WERI-Rb-1 (cell line): Measurements from ENCODE around the gene GNG3.

Source experiments
- DNase-seq: peaks from one replicate; pipeline ENCODE4 v3.0.0-alpha.2; 2020
- H3K27ac ChIP-seq: fragments of 250-450 bp; sonication (Bioruptor Pico); 2 replicates; pipeline ENCODE4 v1.5.1; 2020; ENCODE audit warnings: mild to moderate bottlenecking, moderate library complexity
- H3K27me3 ChIP-seq: fragments of 250-450 bp; sonication (Bioruptor Pico); 2 replicates; pipeline ENCODE4 v1.5.1; 2021; ENCODE audit warnings: mild to moderate bottlenecking, low read depth, moderate library complexity; ENCODE audit not compliant: insufficient read depth, severe bottlenecking
- H3K36me3 ChIP-seq: fragments of 250-450 bp; sonication (Bioruptor Pico); 2 replicates; pipeline ENCODE4 v1.5.1; 2020; ENCODE audit warnings: mild to moderate bottlenecking, moderate library complexity
- H3K4me3 ChIP-seq: 2 replicates; pipeline ENCODE4 v1.5.1; 2011; ENCODE audit warnings: low read depth, mild to moderate bottlenecking, control low read depth, low read length
- H3K9me3 ChIP-seq: fragments of 250-450 bp; sonication (Bioruptor Pico); 2 replicates; pipeline ENCODE4 v1.5.1; 2021; ENCODE audit warnings: mild to moderate bottlenecking, moderate library complexity; ENCODE audit not compliant: severe bottlenecking
- CTCF ChIP-seq: IDR thresholded peaks from 2 replicates; pipeline ENCODE4 v1.5.1; 2011; ENCODE audit warnings: low read depth, mild to moderate bottlenecking, control low read depth, inconsistent platforms, low read length

Gene GNG3

GRCh38 chr11:62752177-62752785 is 44.8 kb downstream of the GNG3 start:
- no peak for DNase-seq
- no peak for TF ChIP-seq CTCF
- no peak overlapping the region for H3K4me3 ChIP-seq
- H3K9me3 ChIP-seq = no peaks in the 10 kb centered on the region
- no peaks in the 10 kb centered on the region for H3K27me3 ChIP-seq
- no peak overlapping the region for H3K27ac ChIP-seq
- H3K36me3 ChIP-seq = peaks cover 22% of the 10 kb centered on the region

GRCh38 chr11:62752994-62753735 is 45.7 kb downstream of the GNG3 start:
- peaks cover 22% of the 10 kb centered on the region for H3K36me3 ChIP-seq
- no peaks in the 10 kb centered on the region for H3K9me3 ChIP-seq
- TF ChIP-seq CTCF = no peak
- peak overlapping the region; percentile 77 for H3K4me3 ChIP-seq
- H3K27ac ChIP-seq = peak overlapping the region; percentile 84
- no peak for DNase-seq
- H3K27me3 ChIP-seq = no peaks in the 10 kb centered on the region

- TF ChIP-seq CTCF = no peak
- Histone ChIP-seq H3K27me3 (no peaks in the 10 kb centered on the region), H3K27ac (peak within 1 kb of the TSS; percentile 84)
These were observed 46.5 kb downstream of the GNG3 start, which contains the start of gene ZBTB3 for GRCh38 chr11:62753736-62754603. Gene ZBTB3, minus strand, starts transcription at chr11:62754160. Its CDS starts 496 bp downstream, at chr11:62753664.

GRCh38 chr11:62755086-62755615 is 47.7 kb downstream of the GNG3 start:
- Histone ChIP-seq H3K27me3 (no peaks in the 10 kb centered on the region), H3K4me3 (no peak overlapping the region), H3K27ac (no peak overlapping the region), H3K36me3 (peaks cover 14% of the 10 kb centered on the region), H3K9me3 (no peaks in the 10 kb centered on the region)
- TF ChIP-seq CTCF = no peak
- DNase-seq = no peak

More at GRCh38 chr11:62753736-62754603, 46.5 kb downstream of the GNG3 start, which contains the start of gene ZBTB3:
- peak; percentile 98 for DNase-seq
- peak within 1 kb of the TSS; percentile 77 for H3K4me3 ChIP-seq
- H3K36me3 ChIP-seq = peaks cover 20% of the 10 kb centered on the region
- H3K9me3 ChIP-seq = no peaks in the 10 kb centered on the region

GRCh38 chr11:62757846-62758788 is 50.6 kb downstream of the GNG3 start:
- no peak overlapping the region for H3K27ac ChIP-seq
- H3K9me3 ChIP-seq = no peaks in the 10 kb centered on the region
- no peak overlapping the region for H3K4me3 ChIP-seq
- peaks cover 6% of the 10 kb centered on the region for H3K36me3 ChIP-seq
- H3K27me3 ChIP-seq = no peaks in the 10 kb centered on the region
- TF ChIP-seq CTCF = no peak
- no peak for DNase-seq
